Skeletal muscle satellite cell (primary cell): Measurements from ENCODE around the gene CLCN3. TPM values are rescaled to one million over a fixed set of nuclear protein-coding genes. Genes with fewer than 3 reads are reported as not detected.
"Not testable (repeated sequence)": the region's sequence is repeated elsewhere in the genome, so short reads cannot be mapped to it uniquely, and the experiment has no call there.

Experiments
- H3K27me3 ChIP-seq: 2 replicates; pipeline ENCODE4 v1.7.0; 2013; ENCODE audit warnings: low read length; ENCODE audit not compliant: control insufficient read depth, insufficient read depth
- H3K36me3 ChIP-seq: 2 replicates; pipeline ENCODE4 v1.7.0; 2013; ENCODE audit warnings: mild to moderate bottlenecking, control low read depth, low read length; ENCODE audit not compliant: insufficient read depth
- H3K4me1 ChIP-seq: 2 replicates; pipeline ENCODE4 v1.7.0; 2013; ENCODE audit warnings: low read length; ENCODE audit not compliant: control insufficient read depth, insufficient read depth
- H3K4me2 ChIP-seq: 2 replicates; pipeline ENCODE4 v1.7.0; 2013; ENCODE audit warnings: mild to moderate bottlenecking, low read length
- H3K4me3 ChIP-seq: 2 replicates; pipeline ENCODE4 v1.7.0; 2013; ENCODE audit warnings: low read length
- H3K9ac ChIP-seq: 2 replicates; pipeline ENCODE4 v1.7.0; 2013; ENCODE audit warnings: mild to moderate bottlenecking, low read depth, low read length, moderate library complexity
- H3K9me3 ChIP-seq: replicated peaks from 2 replicates; pipeline ENCODE4 v1.7.0; 2013; ENCODE audit warnings: mild to moderate bottlenecking, control low read depth, low read length
- total RNA-seq: library from RNA; depleted of rRNA; stranded (reverse); fragments of >200 nt; gene quantifications from 2 replicates; pipeline ENCODE4 v1.2.3, GENCODE V29; 2012; rRNA removed

The CLCN3 gene
- 27.7 and 38.5 TPM in 2 replicates for total RNA-seq

DNA sequence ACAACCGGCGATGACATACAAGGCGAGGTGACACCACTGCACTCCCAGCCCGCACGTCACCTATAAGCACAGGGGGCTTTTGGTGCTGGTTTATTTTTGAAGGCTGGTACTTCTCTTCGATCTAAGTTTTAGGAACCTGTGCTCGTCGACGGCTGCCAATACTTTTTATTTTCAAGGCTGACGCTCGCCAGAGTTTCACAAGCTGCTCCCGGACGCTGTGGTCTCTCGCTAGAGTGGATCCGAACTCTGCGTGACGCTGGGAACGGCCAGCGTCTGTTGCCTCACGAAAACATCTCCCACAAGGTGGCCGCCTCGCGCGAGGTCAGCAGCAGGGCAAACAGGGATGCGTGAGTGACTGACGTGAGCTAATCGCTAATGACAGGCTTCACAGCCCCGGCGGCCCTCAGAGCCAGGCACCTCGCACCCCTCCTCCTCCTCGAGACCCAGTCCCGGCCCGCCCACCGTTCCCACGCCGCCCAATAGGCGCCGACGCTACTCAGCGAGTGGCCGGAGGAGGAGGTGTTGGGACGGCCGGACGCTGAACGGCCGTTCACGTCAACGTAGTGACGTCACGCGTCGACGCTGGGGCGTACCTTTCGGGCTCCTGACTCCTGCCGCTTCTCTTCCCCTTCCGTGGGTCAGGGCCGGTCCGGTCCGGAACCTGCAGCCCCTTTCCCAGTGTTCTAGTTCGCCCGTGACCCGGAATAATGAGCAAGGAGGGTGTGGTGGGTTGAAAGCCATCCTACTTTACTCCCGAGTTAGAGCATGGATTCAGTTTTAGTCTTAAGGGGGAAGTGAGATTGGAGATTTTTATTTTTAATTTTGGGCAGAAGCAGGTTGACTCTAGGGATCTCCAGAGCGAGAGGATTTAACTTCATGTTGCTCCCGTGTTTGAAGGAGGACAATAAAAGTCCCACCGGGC is at the start of gene CLCN3:
Gene CLCN3 (plus strand): TSS at position 621 of the 922 bp plus-strand sequence. CDS start 15,351 bp downstream, outside the sequence.
- Histone ChIP-seq H3K9me3 (no peaks in the 10 kb centered on the region), H3K4me2 (peak within 1 kb of the TSS; percentile 97), H3K9ac (peak within 1 kb of the TSS; percentile 96), H3K4me1 (peaks cover 17% of the 10 kb centered on the region), H3K27me3 (no peaks in the 10 kb centered on the region), H3K4me3 (peak within 1 kb of the TSS; percentile 81), H3K36me3 (no peaks in the 10 kb centered on the region)

DNA sequence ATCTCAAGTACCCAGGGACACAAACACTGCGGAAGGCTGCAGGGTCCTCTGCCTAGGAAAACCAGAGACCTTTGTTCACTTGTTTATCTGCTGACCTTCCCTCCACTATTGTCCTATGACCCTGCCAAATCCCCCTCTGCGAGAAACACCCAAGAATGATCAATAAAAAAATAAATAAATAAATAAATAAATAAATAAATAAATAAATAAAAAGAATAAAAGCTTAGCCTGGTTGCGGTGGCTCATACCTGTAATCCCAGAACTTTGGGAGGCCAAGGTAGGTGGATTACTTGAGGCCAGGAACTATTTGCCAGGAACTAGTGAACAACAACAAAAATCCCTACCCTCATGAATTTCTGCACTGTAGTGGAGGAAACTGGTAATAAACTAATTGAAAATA is 49.4 kb upstream of the CLCN3 start:
- H3K4me3 ChIP-seq, H3K4me1 ChIP-seq: not testable (repeated sequence)
- peaks cover 11% of the 10 kb centered on the region for H3K36me3 ChIP-seq

DNA sequence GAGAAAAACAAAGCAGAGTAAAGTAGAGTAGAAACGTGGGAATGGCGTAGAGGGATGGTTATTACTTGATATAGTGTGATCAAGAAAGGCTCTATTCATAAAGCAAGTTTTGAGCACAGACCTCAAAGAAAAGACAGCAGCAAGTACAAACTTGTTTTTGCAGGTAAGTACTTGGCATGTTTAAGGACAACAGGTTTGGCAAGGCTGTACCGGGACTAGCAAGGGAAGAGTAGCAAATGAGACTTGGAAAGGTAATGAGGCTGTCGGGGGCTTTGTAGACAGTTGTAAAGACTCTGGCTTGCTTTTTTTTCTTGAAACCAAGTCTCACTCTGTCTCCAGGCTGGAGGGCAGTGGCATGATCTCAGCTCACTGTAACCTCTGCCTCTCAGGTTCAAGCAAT is 48.9 kb upstream of the CLCN3 start:
- Histone ChIP-seq H3K4me3 (no peak overlapping the region), H3K36me3 (peaks cover 11% of the 10 kb centered on the region), H3K27me3 (no peaks in the 10 kb centered on the region), H3K4me1 (no peaks in the 10 kb centered on the region), H3K4me2 (no peak overlapping the region), H3K9me3 (no peaks in the 10 kb centered on the region), H3K9ac (no peak overlapping the region)

More for the DNA sequence above, 49.4 kb upstream of the CLCN3 start:
- not testable (repeated sequence) for H3K9me3 ChIP-seq, H3K27me3 ChIP-seq, H3K9ac ChIP-seq, H3K4me2 ChIP-seq

DNA sequence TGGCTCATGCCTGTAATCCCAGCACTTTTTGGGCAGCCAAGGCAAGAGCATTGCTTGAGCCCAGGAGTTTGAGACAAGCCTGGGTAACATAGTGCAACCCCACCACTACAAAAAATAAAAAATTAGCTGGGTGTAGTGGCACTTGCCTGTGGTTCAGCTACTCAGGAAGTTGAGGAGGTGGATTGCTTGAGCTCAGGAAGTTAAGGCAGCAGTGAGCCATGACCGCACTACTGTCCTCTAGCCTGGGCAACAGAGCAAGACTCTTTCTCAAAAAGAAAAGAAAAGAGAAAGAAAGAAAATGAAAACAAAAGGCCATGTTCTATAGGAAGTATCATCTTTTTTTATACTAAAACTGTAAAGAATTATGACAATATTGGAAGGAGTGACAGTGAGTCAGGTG is 46.5 kb upstream of the CLCN3 start:
- H3K27me3 ChIP-seq = no peaks in the 10 kb centered on the region
- H3K4me3 ChIP-seq = no peak overlapping the region
- no peak overlapping the region for H3K4me2 ChIP-seq
- H3K9ac ChIP-seq = no peak overlapping the region
- H3K36me3 ChIP-seq = peaks cover 12% of the 10 kb centered on the region
- H3K9me3 ChIP-seq = no peaks in the 10 kb centered on the region
- no peaks in the 10 kb centered on the region for H3K4me1 ChIP-seq

DNA sequence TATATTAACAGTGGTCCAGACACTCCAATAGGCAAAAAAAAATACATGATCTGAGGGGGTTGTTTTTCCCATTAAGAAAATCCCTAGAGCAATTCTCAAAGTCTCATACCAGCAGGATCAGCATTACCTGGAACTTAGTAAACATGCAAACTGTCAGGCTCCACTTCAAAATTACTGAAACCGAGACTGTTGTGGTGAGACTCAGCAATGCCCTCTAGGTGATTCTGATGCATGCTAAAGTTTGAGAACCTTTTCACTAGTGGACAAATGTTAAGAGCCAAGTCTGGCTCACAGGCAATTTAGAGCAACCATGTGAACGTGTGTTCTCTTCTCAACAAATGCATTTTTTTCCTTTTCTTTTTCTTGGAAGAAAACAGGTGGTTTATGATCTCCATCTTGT is 38.2 kb upstream of the CLCN3 start:
- Histone ChIP-seq H3K4me1 (peaks cover 16% of the 10 kb centered on the region), H3K4me3 (no peak overlapping the region)

DNA sequence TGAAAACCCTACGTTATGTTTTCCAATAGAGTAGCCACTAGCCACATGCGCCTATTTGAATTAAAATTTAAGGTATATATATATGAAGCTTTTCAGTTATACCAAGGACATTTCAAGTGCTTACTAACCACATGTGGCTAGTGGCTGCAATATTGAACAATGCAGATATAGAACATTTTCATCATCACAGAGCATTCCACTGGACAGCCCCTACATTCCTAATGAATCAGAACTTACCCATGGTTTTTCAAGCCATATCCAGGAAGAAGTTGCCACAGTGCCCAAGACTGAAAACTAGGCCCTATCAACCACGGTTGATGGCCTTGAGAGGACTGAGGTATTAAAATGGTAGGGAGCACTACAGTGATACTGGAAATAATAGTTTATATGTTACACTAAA is 37.7 kb upstream of the CLCN3 start:
- H3K36me3 ChIP-seq = peaks cover 5% of the 10 kb centered on the region
- no peaks in the 10 kb centered on the region for H3K27me3 ChIP-seq
- H3K4me2 ChIP-seq = no peak overlapping the region
- peak overlapping the region; percentile 4 for H3K9ac ChIP-seq
- H3K9me3 ChIP-seq = no peaks in the 10 kb centered on the region
- no peak overlapping the region for H3K4me3 ChIP-seq
- H3K4me1 ChIP-seq = peaks cover 16% of the 10 kb centered on the region

More for the DNA sequence above, 38.2 kb upstream of the CLCN3 start:
- Histone ChIP-seq H3K9me3 (no peaks in the 10 kb centered on the region), H3K9ac (no peak overlapping the region), H3K36me3 (peaks cover 5% of the 10 kb centered on the region), H3K4me2 (no peak overlapping the region), H3K27me3 (no peaks in the 10 kb centered on the region)

DNA sequence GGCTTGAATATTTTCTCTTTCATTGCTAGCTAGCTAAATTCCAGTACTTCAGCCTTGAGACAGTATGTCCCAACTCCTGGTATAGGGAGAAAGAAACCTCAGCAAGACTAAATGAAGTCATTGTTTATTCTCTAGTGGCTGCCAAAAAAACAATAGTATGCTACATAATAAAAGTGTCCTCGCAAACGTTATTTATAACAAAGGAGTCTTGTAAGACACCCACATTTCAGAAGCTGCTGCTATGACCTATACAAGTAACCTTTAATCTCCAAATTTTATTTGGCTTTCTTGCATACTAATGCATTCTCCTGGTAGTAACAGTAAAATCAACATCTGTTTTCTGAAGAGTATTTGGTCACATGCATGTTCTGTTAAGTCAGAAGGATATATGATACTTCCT is 36.8 kb upstream of the CLCN3 start:
- Histone ChIP-seq H3K36me3 (peaks cover 5% of the 10 kb centered on the region), H3K27me3 (no peaks in the 10 kb centered on the region), H3K9ac (peak overlapping the region; percentile 4), H3K9me3 (no peaks in the 10 kb centered on the region), H3K4me1 (peaks cover 16% of the 10 kb centered on the region), H3K4me2 (peak overlapping the region; percentile 23), H3K4me3 (no peak overlapping the region)

DNA sequence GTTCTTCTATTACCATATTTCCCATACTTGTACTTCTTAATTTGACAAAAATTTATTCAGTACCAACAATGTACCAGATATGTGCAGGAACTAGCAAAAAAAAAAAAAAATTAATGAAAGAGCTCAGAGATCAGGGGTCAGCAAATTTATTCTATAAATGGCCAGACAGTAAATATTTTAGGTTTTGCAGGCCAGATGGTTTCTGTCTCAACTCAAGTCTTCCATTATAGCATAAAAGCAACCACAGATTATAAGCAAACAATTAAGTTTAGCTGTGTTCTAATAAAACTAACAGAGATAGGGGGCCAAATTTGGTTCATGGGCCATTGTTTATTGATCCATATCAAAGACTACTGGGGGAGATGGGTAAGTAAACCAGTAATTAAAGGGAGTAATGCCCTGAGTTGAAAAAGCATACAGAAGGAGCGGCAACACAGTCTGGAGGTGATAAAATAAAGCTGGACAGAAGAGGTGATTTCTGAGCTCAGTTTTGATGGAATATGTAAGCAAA is 27.3 kb upstream of the CLCN3 start:
- no peak overlapping the region for H3K9ac ChIP-seq
- H3K36me3 ChIP-seq = peaks cover 22% of the 10 kb centered on the region
- no peaks in the 10 kb centered on the region for H3K4me1 ChIP-seq
- H3K4me3 ChIP-seq = no peak overlapping the region
- H3K4me2 ChIP-seq = no peak overlapping the region
- H3K27me3 ChIP-seq = no peaks in the 10 kb centered on the region
- no peaks in the 10 kb centered on the region for H3K9me3 ChIP-seq

DNA sequence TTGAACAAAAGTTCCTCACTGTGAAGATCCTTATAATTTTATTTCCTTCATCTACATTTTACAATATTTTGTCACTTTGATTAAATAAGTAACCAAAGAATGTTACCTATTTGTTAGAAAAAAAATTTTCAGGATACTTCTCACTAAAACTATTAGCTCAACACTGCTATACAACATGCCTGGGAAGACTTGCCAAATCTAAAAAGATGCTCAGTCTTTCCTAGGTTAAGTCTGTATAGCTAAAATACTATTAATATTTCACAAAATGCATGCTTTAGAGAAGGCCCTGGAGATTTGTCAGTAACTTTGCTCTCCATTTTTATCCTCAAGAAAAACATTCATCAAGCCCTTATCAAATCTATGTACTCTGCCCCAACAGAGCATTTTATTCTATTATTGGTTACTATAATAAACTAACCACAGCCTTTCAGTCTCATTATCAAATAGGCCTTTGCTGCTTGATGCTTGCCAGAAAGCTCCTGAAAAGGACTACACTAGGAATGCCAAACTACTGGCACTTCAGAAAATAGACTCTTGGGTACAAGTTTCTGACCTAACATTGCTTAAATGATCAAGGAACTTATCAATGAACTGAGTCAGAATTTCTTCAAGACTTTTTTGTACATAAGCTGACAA is 25.7 kb upstream of the CLCN3 start:
- no peak overlapping the region for H3K9ac ChIP-seq
- no peaks in the 10 kb centered on the region for H3K4me1 ChIP-seq
- no peak overlapping the region for H3K4me3 ChIP-seq
- H3K36me3 ChIP-seq = peaks cover 19% of the 10 kb centered on the region
- no peaks in the 10 kb centered on the region for H3K27me3 ChIP-seq
- no peaks in the 10 kb centered on the region for H3K9me3 ChIP-seq
- no peak overlapping the region for H3K4me2 ChIP-seq

DNA sequence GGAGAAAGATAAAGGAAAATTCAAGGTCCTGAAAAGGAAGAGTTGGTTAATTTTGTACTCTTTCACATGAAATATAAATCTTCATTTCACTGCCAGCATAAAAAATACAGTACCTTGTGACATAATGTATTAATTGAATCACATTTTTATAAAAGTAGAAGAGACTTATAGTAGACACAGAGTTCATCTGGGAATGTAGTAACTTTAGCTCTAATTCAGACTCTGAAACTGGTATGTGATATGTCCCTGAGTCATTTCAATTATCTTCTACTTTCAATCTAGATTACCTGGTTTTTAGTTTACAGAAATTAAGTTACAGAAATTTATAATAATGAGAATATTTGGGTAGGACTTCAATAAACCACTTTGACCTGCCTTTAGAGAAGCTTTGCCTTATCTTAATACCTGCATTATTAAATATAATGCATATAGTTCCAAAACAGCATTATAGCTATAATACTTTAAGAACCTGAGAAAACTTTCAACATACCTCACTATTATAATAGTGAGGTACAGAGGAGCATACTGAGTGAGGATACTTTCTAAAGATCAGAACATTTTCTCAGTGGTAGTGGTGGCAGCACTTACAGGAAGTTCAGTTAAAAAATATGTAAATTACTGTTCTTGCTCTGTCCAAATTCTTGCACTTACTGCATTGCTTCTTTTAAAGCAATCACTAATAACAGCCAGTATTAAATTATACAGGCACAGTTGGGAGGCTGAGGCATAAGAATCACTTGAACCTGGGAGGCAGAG is 19.2 kb upstream of the CLCN3 start:
- Histone ChIP-seq H3K4me3 (no peak overlapping the region), H3K4me2 (no peak overlapping the region), H3K36me3 (peaks cover 18% of the 10 kb centered on the region), H3K9me3 (no peaks in the 10 kb centered on the region), H3K9ac (no peak overlapping the region), H3K4me1 (peaks cover 13% of the 10 kb centered on the region), H3K27me3 (no peaks in the 10 kb centered on the region)

DNA sequence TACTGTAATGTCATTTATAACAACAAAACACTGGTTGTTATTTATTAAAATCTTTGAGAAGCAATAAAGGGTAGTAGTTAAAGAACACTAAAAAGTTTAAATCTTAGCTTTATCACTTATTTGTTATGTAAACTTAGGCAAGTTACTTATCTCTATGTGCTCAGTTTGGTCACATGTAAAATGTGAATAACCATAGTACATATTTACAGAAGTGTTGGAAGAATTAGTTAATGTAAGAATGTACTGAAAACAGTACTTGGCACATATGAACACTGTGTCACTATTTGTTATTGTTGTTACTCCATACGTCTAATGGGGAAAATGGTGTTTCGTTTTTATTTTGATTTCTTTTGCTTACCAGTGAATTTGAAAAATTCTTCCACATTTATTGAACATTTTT is 17.1 kb upstream of the CLCN3 start:
- peaks cover 13% of the 10 kb centered on the region for H3K4me1 ChIP-seq
- no peaks in the 10 kb centered on the region for H3K27me3 ChIP-seq
- H3K9ac ChIP-seq = no peak overlapping the region
- H3K4me3 ChIP-seq = no peak overlapping the region
- H3K36me3 ChIP-seq = peaks cover 8% of the 10 kb centered on the region
- no peak overlapping the region for H3K4me2 ChIP-seq
- H3K9me3 ChIP-seq = no peaks in the 10 kb centered on the region
